Tibial nerve (tissue), 4 donors: Measurements from ENCODE around the gene LRRC4C.

Source experiments
- EP300 ChIP-seq, 2 donors: sonication (generic); formaldehyde crosslinking; IDR thresholded peaks; one replicate each; pipeline ENCODE4 v1.6.1; 2017; ENCODE audit warnings: antibody characterized with exemption in 2 of 2, mild to moderate bottlenecking in 1 of 2
- POLR2A ChIP-seq, 2 donors: fragments of 450-650 bp; IDR thresholded peaks; one replicate each; pipeline ENCODE4 v1.6.1; 2017; ENCODE audit warnings: antibody characterized with exemption in 2 of 2, mild to moderate bottlenecking in 2 of 2, moderate library complexity in 2 of 2
- TF ChIP-seq, protein P1 (sequence below), 5 experiments: fragments of 200-600 bp in 3 of 5; fragments of 450-650 bp in 2 of 5; sonication (generic) in 3 of 5; IDR thresholded peaks; one replicate each; pipeline ENCODE4 v1.5.1; 2016 to 2019; ENCODE audit warnings: antibody characterized with exemption in 5 of 5, mild to moderate bottlenecking in 3 of 5, moderate library complexity in 2 of 5

DNA sequence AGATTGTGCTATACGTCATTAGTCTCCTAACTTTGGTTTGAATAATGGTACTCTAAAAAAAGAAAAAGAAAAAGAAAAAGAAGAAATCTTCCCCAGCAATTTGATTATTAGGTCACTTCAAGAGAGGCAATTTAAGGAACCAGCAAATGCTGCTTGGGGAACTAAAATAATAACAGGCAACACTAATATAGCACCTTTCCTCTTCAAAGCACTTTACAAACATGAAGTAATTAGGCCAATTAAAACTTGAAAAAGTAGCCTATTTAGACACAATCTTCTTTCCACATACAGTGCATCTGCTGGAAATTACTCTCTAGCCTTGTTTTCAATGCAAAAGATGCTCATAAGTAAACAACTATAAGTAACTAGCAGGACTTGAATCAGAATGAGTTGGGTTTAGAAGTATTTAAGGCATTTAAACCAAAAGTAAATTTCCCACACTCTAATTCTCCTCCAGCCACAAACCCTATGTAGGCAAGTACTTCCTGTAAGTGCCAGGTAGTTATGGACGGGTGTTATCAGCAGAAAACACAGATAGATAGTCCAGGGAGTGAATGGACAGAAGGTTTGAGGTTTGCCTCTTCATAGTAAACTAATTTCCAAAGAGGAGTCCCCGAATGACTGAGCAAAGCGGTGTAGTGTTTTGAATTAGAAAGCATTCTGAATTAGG is 44.5 kb downstream of the LRRC4C start:
- TF ChIP-seq, protein P1, sequence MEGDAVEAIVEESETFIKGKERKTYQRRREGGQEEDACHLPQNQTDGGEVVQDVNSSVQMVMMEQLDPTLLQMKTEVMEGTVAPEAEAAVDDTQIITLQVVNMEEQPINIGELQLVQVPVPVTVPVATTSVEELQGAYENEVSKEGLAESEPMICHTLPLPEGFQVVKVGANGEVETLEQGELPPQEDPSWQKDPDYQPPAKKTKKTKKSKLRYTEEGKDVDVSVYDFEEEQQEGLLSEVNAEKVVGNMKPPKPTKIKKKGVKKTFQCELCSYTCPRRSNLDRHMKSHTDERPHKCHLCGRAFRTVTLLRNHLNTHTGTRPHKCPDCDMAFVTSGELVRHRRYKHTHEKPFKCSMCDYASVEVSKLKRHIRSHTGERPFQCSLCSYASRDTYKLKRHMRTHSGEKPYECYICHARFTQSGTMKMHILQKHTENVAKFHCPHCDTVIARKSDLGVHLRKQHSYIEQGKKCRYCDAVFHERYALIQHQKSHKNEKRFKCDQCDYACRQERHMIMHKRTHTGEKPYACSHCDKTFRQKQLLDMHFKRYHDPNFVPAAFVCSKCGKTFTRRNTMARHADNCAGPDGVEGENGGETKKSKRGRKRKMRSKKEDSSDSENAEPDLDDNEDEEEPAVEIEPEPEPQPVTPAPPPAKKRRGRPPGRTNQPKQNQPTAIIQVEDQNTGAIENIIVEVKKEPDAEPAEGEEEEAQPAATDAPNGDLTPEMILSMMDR (IDR thresholded peaks at IDR 0.05), result no peak
- no peak for TF ChIP-seq POLR2A (IDR thresholded peaks at IDR 0.05)
- no peak for TF ChIP-seq EP300 (IDR thresholded peaks at IDR 0.05)
